GM23338 (cell line): Measurements from ENCODE around the gene STIP1.

Experiments used
- CREB1 ChIP-seq: fragments of 250-450 bp; sonication (Bioruptor Pico); IDR thresholded peaks from 2 replicates; pipeline ENCODE4 v1.5.0; 2020; ENCODE audit warnings: low read depth, mild to moderate bottlenecking, moderate library complexity
- EZH2 ChIP-seq: fragments of 200-600 bp; sonication (generic); IDR thresholded peaks from one replicate; pipeline ENCODE4 v1.8.0; 2017; ENCODE audit warnings: antibody characterized with exemption, mild to moderate bottlenecking, low read depth; ENCODE audit not compliant: unreplicated experiment
- EZH2phosphoT487 ChIP-seq: fragments of 200-600 bp; sonication (generic); IDR thresholded peaks from one replicate; pipeline ENCODE4 v1.8.1; 2018; ENCODE audit warnings: antibody characterized with exemption; ENCODE audit not compliant: unreplicated experiment
- NANOG ChIP-seq: IDR thresholded peaks from 2 replicates; pipeline ENCODE4 v1.6.1; 2016; ENCODE audit warnings: antibody characterized with exemption, borderline replicate concordance
- POLR2AphosphoS5 ChIP-seq: IDR thresholded peaks from 2 replicates; pipeline ENCODE4 v1.6.1; 2016; ENCODE audit warnings: antibody characterized with exemption, low read depth
- TF ChIP-seq, protein P1 (sequence below), 2 experiments: fragments of 200-600 bp in 1 of 2; sonication (generic) in 1 of 2; conservative IDR thresholded peaks; 2 replicates each; pipeline versions ENCODE4 v1.5.1 to v1.6.1; 2016 to 2017; ENCODE audit warnings: antibody characterized with exemption in 2 of 2, low read depth in 2 of 2, mild to moderate bottlenecking in 2 of 2, moderate library complexity in 1 of 2
- TF ChIP-seq, protein P2 (sequence below): IDR thresholded peaks from one replicate; pipeline ENCODE4 v1.6.1; 2018; ENCODE audit warnings: antibody characterized with exemption; ENCODE audit not compliant: unreplicated experiment

DNA sequence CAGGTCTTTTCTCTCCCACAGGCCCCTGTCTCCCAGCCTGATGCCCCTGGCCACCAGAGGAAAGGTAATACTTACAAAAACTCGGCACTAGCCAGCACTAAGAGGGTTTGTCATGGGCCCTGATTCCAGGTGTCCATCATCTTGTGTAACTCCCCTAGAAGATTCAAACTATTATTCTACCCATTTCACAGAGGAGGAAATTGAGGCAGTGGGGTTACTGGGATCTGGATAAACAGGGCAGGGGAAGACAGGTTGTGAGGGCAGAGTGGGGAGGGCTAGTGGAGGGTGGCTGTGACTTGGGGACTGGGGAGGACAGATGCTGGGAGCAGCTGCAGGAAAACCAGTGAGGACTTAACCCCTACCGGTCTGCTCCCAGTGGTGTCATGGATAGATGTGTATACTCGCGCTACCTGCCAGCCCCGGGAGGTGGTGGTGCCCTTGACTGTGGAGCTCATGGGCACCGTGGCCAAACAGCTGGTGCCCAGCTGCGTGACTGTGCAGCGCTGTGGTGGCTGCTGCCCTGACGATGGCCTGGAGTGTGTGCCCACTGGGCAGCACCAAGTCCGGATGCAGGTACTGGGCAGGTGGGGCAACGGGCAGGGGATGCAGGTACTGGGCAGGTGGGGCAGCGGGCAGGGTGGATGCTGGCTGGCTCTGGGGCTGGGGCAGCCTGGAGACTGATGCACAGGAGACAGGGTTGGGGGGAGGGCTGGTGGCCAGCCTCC lies 49.6 kb downstream of the STIP1 start:
- TF ChIP-seq, protein P1, sequence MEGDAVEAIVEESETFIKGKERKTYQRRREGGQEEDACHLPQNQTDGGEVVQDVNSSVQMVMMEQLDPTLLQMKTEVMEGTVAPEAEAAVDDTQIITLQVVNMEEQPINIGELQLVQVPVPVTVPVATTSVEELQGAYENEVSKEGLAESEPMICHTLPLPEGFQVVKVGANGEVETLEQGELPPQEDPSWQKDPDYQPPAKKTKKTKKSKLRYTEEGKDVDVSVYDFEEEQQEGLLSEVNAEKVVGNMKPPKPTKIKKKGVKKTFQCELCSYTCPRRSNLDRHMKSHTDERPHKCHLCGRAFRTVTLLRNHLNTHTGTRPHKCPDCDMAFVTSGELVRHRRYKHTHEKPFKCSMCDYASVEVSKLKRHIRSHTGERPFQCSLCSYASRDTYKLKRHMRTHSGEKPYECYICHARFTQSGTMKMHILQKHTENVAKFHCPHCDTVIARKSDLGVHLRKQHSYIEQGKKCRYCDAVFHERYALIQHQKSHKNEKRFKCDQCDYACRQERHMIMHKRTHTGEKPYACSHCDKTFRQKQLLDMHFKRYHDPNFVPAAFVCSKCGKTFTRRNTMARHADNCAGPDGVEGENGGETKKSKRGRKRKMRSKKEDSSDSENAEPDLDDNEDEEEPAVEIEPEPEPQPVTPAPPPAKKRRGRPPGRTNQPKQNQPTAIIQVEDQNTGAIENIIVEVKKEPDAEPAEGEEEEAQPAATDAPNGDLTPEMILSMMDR (conservative IDR thresholded peaks at IDR 0.05; ENCODE audit: low read depth in 2 of 2), result no peak
- TF ChIP-seq POLR2AphosphoS5 (no peak), EZH2 (no peak), NANOG (no peak), CREB1 (CRISPR knock-in tag) (no peak), EZH2phosphoT487 (no peak)
- TF ChIP-seq, protein P2, sequence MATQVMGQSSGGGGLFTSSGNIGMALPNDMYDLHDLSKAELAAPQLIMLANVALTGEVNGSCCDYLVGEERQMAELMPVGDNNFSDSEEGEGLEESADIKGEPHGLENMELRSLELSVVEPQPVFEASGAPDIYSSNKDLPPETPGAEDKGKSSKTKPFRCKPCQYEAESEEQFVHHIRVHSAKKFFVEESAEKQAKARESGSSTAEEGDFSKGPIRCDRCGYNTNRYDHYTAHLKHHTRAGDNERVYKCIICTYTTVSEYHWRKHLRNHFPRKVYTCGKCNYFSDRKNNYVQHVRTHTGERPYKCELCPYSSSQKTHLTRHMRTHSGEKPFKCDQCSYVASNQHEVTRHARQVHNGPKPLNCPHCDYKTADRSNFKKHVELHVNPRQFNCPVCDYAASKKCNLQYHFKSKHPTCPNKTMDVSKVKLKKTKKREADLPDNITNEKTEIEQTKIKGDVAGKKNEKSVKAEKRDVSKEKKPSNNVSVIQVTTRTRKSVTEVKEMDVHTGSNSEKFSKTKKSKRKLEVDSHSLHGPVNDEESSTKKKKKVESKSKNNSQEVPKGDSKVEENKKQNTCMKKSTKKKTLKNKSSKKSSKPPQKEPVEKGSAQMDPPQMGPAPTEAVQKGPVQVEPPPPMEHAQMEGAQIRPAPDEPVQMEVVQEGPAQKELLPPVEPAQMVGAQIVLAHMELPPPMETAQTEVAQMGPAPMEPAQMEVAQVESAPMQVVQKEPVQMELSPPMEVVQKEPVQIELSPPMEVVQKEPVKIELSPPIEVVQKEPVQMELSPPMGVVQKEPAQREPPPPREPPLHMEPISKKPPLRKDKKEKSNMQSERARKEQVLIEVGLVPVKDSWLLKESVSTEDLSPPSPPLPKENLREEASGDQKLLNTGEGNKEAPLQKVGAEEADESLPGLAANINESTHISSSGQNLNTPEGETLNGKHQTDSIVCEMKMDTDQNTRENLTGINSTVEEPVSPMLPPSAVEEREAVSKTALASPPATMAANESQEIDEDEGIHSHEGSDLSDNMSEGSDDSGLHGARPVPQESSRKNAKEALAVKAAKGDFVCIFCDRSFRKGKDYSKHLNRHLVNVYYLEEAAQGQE, result no peak
